ENCODE data around the gene CLASP1. TPM values are rescaled to one million over a fixed set of nuclear protein-coding genes. Genes with fewer than 3 reads are reported as not detected.

The CLASP1 gene
- total and polyA plus RNA-seq, 7 donors = 2.4 to 117 (median 53.9) TPM

- TF ChIP-seq CTCF (IDR thresholded peaks at IDR 0.05) = no peak
- TF ChIP-seq POLR2AphosphoS5 (IDR thresholded peaks at IDR 0.05) = peak in 2 of 4 donors; percentile 22 to 40
- TF ChIP-seq EP300 (IDR thresholded peaks at IDR 0.05) = no peak
- peak in 1 of 2 donors; percentile 5 for TF ChIP-seq POLR2A (IDR thresholded peaks at IDR 0.05)
- peak overlapping the region; percentile 93 to 98 (median 96) for H3K27ac ChIP-seq
- H3K4me1 ChIP-seq = peaks cover 0 to 46% (median 30%) of the 10 kb centered on the region in 4 donors
- peak overlapping the region; percentile 77 to 94 (median 85) for H3K4me3 ChIP-seq
- intact Hi-C loops (cut with DNase I) = loop anchor here (1.0 to 5.0 kb wide), 3 partner anchors 51 to 117 kb away; partner anchors contain the start of gene NIFK
- peak; percentile 79 for DNase-seq
- no peaks in the 10 kb centered on the region for H3K27me3 ChIP-seq
- H3K9me3 ChIP-seq = no peaks in the 10 kb centered on the region
- no peaks in the 10 kb centered on the region for H3K36me3 ChIP-seq
- 1 to 2% methylated on average over 41 of the region's 41 CpGs for WGBS, 2 donors
These were observed 785 bp downstream of the CLASP1 start for GRCh38 chr2:121648206-121649148.

GRCh38 chr2:121647396-121647795 is 1.9 kb downstream of the CLASP1 start:
- no peaks in the 10 kb centered on the region for H3K27me3 ChIP-seq
- peaks cover 0 to 44% (median 30%) of the 10 kb centered on the region in 4 donors for H3K4me1 ChIP-seq
- peak overlapping the region; percentile 93 to 98 (median 96) for H3K27ac ChIP-seq
- DNase-seq = no peak
- no peaks in the 10 kb centered on the region for H3K36me3 ChIP-seq
- H3K9me3 ChIP-seq = no peaks in the 10 kb centered on the region
- intact Hi-C loops (cut with DNase I) = loop anchor here (5.0 kb wide), 1 partner anchor 50 kb away; no protein-coding TSS in a partner anchor
- TF ChIP-seq POLR2AphosphoS5 (IDR thresholded peaks at IDR 0.05) (no peak), CTCF (IDR thresholded peaks at IDR 0.05) (no peak), EP300 (IDR thresholded peaks at IDR 0.05) (no peak), POLR2A (IDR thresholded peaks at IDR 0.05) (no peak)
- 83 to 87% methylated on average over 1 of the region's 1 CpG for WGBS, 2 donors
- peak overlapping the region in 2 of 4 donors; percentile 79 to 91 for H3K4me3 ChIP-seq

GRCh38 chr2:121644715-121645114 is 4.5 kb downstream of the CLASP1 start:
- intact Hi-C loops (cut with DNase I) = loop anchor here (5.0 kb wide), 1 partner anchor 47 kb away; no protein-coding TSS in a partner anchor
- Histone ChIP-seq H3K27ac (no peak overlapping the region), H3K9me3 (no peaks in the 10 kb centered on the region), H3K4me1 (peaks cover 0 to 28% (median 20%) of the 10 kb centered on the region in 4 donors), H3K36me3 (no peaks in the 10 kb centered on the region), H3K27me3 (no peaks in the 10 kb centered on the region), H3K4me3 (no peak overlapping the region)
- DNase-seq = no peak
- 93 to 95% methylated on average over 2 of the region's 2 CpGs for WGBS, 2 donors
- TF ChIP-seq CTCF (IDR thresholded peaks at IDR 0.05) = no peak
- TF ChIP-seq EP300 (IDR thresholded peaks at IDR 0.05) = no peak
- no peak for TF ChIP-seq POLR2AphosphoS5 (IDR thresholded peaks at IDR 0.05)
- no peak for TF ChIP-seq POLR2A (IDR thresholded peaks at IDR 0.05)

GRCh38 chr2:121643877-121644276 is 5.4 kb downstream of the CLASP1 start:
- TF ChIP-seq CTCF (IDR thresholded peaks at IDR 0.05) (no peak), POLR2AphosphoS5 (IDR thresholded peaks at IDR 0.05) (no peak), EP300 (IDR thresholded peaks at IDR 0.05) (no peak), POLR2A (IDR thresholded peaks at IDR 0.05) (no peak)
- Histone ChIP-seq H3K4me3 (no peak overlapping the region), H3K9me3 (no peaks in the 10 kb centered on the region), H3K36me3 (peaks cover 0 to 4% (median 0%) of the 10 kb centered on the region in 4 donors), H3K4me1 (peaks cover 0 to 28% (median 20%) of the 10 kb centered on the region in 4 donors), H3K27me3 (no peaks in the 10 kb centered on the region), H3K27ac (no peak overlapping the region)
- intact Hi-C loops (cut with DNase I) = no loop called here
- whole genome bisulfite sequencing, 2 donors = 93 to 96% methylated on average over 2 of the region's 2 CpGs
- DNase-seq = no peak

All from sigmoid colon (tissue), 7 donors.